H9 (cell line): ENCODE results near the gene COA7. TPM values are rescaled to one million over a fixed set of nuclear protein-coding genes. Genes with fewer than 3 reads are reported as not detected.

Experiments
- DNase-seq: peaks from one replicate; pipeline ENCODE4 v3.0.0-alpha.2; 2017
- H2AFZ ChIP-seq: one replicate; pipeline ENCODE4 v1.6.1; 2013; ENCODE audit warnings: mild to moderate bottlenecking, low read length, control low read depth, moderate library complexity
- H2AK5ac ChIP-seq: 2 replicates; pipeline ENCODE4 v1.6.1; 2013; ENCODE audit warnings: low read length, control low read depth, mixed read lengths; ENCODE audit not compliant: insufficient read length
- H2BK120ac ChIP-seq: one replicate; pipeline ENCODE4 v1.6.1; 2013; ENCODE audit warnings: low read depth, mild to moderate bottlenecking, low read length, control low read depth, inconsistent platforms; ENCODE audit not compliant: poor library complexity, severe bottlenecking
- H2BK12ac ChIP-seq: 2 replicates; pipeline ENCODE4 v1.6.1; 2013; ENCODE audit warnings: low read length, control low read depth, mixed read lengths, low read depth; ENCODE audit not compliant: insufficient read length
- H2BK15ac ChIP-seq: 2 replicates; pipeline ENCODE4 v1.6.1; 2013; ENCODE audit warnings: low read depth, low read length, control low read depth
- H2BK20ac ChIP-seq: one replicate; pipeline ENCODE4 v1.6.1; 2013; ENCODE audit warnings: low read depth, mild to moderate bottlenecking, low read length, control low read depth, inconsistent platforms; ENCODE audit not compliant: poor library complexity, severe bottlenecking
- H2BK5ac ChIP-seq: 2 replicates; pipeline ENCODE4 v1.6.1; 2013; ENCODE audit warnings: low read length, control low read depth, mixed read lengths; ENCODE audit not compliant: insufficient read length
- H3K14ac ChIP-seq: 2 replicates; pipeline ENCODE4 v1.6.1; 2013; ENCODE audit warnings: low read length, control low read depth; ENCODE audit not compliant: insufficient read depth
- H3K18ac ChIP-seq: 2 replicates; pipeline ENCODE4 v1.6.1; 2013; ENCODE audit warnings: low read depth, mild to moderate bottlenecking, mixed read lengths, low read length, control low read depth; ENCODE audit not compliant: insufficient read length
- H3K23ac ChIP-seq: 2 replicates; pipeline ENCODE4 v1.6.1; 2013; ENCODE audit warnings: low read length, control low read depth, mixed read lengths, low read depth; ENCODE audit not compliant: insufficient read length
- H3K23me2 ChIP-seq: 2 replicates; pipeline ENCODE4 v1.6.1; 2013; ENCODE audit warnings: low read depth, mild to moderate bottlenecking, mixed read lengths, low read length, control low read depth; ENCODE audit not compliant: insufficient read length, poor library complexity, severe bottlenecking
- H3K27ac ChIP-seq: 2 replicates; pipeline ENCODE4 v1.5.1; 2013; ENCODE audit warnings: low read length, control low read depth, mixed read lengths, low read depth; ENCODE audit not compliant: insufficient read length
- H3K27me3 ChIP-seq: 2 replicates; pipeline ENCODE4 v1.6.1; 2013; ENCODE audit warnings: low read length, control low read depth, inconsistent platforms; ENCODE audit not compliant: insufficient read depth
- H3K4ac ChIP-seq: 2 replicates; pipeline ENCODE4 v1.6.1; 2013; ENCODE audit warnings: low read depth, mild to moderate bottlenecking, control low read depth, inconsistent platforms, low read length, moderate library complexity
- H3K4me1 ChIP-seq: 2 replicates; pipeline ENCODE4 v1.6.1; 2013; ENCODE audit warnings: low read length, control low read depth, inconsistent platforms; ENCODE audit not compliant: insufficient read depth
- H3K4me2 ChIP-seq: 2 replicates; pipeline ENCODE4 v1.6.1; 2013; ENCODE audit warnings: low read length, control low read depth, mixed read lengths; ENCODE audit not compliant: insufficient read length, insufficient read depth
- H3K56ac ChIP-seq: 2 replicates; pipeline ENCODE4 v1.6.1; 2013; ENCODE audit warnings: low read depth, mild to moderate bottlenecking, mixed read lengths, low read length, control low read depth; ENCODE audit not compliant: insufficient read length
- H3K79me1 ChIP-seq: 2 replicates; pipeline ENCODE4 v1.6.1; 2013; ENCODE audit warnings: low read depth, mild to moderate bottlenecking, moderate library complexity, low read length, control low read depth, inconsistent platforms; ENCODE audit not compliant: insufficient read depth, poor library complexity, severe bottlenecking
- H3K79me2 ChIP-seq: 2 replicates; pipeline ENCODE4 v1.6.1; 2013; ENCODE audit warnings: low read length, control low read depth, inconsistent platforms; ENCODE audit not compliant: insufficient read depth
- H3K9ac ChIP-seq: 2 replicates; pipeline ENCODE4 v1.6.1; 2013; ENCODE audit warnings: low read length, control low read depth, mixed read lengths; ENCODE audit not compliant: insufficient read length; ENCODE audit errors: extremely low read depth
- H3K9me3 ChIP-seq: one replicate; pipeline ENCODE4 v1.6.1; 2013; ENCODE audit warnings: low read depth, low read length, inconsistent platforms; ENCODE audit not compliant: control insufficient read depth
- H3T11ph ChIP-seq: one replicate; pipeline ENCODE4 v1.6.1; 2013; ENCODE audit warnings: mild to moderate bottlenecking, low read length, control low read depth, inconsistent platforms
- H4K20me1 ChIP-seq: one replicate; pipeline ENCODE4 v1.6.1; 2013; ENCODE audit not compliant: control insufficient read depth, insufficient read length, insufficient read depth
- H4K5ac ChIP-seq: 2 replicates; pipeline ENCODE4 v1.6.1; 2013; ENCODE audit warnings: low read depth, mild to moderate bottlenecking, mixed read lengths, low read length, control low read depth; ENCODE audit not compliant: insufficient read length
- H4K8ac ChIP-seq: replicated peaks from 2 replicates; pipeline ENCODE4 v1.6.1; 2013; ENCODE audit warnings: low read length, control low read depth, mixed read lengths, low read depth; ENCODE audit not compliant: insufficient read length
- H4K91ac ChIP-seq: 2 replicates; pipeline ENCODE4 v1.6.1; 2013; ENCODE audit warnings: low read depth, mild to moderate bottlenecking, moderate library complexity, mixed read lengths, low read length, control low read depth; ENCODE audit not compliant: insufficient read length
- H3K27ac Mint-ChIP-seq, 3 experiments: 2 replicates in 2 of 3; 3 replicates in 1 of 3; pipeline ENCODE4 v1.8.0; 2020 to 2021; ENCODE audit warnings: mixed read lengths in 3 of 3, mild to moderate bottlenecking in 1 of 3, moderate library complexity in 1 of 3
- H3K27me3 Mint-ChIP-seq: 2 replicates; pipeline ENCODE4 v1.8.0; 2021; ENCODE audit warnings: low read depth, mild to moderate bottlenecking, moderate library complexity, mixed read lengths
- H3K36me3 Mint-ChIP-seq, 3 experiments: 2 replicates in 2 of 3; 3 replicates in 1 of 3; pipeline ENCODE4 v1.8.0; 2020 to 2021; ENCODE audit warnings: low read depth in 3 of 3, mixed read lengths in 3 of 3; ENCODE audit not compliant: insufficient read depth in 1 of 3
- H3K4me1 Mint-ChIP-seq, 2 experiments: 2 replicates each; pipeline ENCODE4 v1.8.0; 2020; ENCODE audit warnings: mixed read lengths in 2 of 2
- H3K4me3 Mint-ChIP-seq, 2 experiments: 2 replicates in 1 of 2; 3 replicates in 1 of 2; pipeline ENCODE4 v1.8.0; 2020 to 2021; ENCODE audit warnings: mild to moderate bottlenecking in 2 of 2, mixed read lengths in 2 of 2, moderate library complexity in 1 of 2
- H3K9me3 Mint-ChIP-seq, 2 experiments: 2 replicates in 1 of 2; 3 replicates in 1 of 2; pipeline ENCODE4 v1.8.0; 2020; ENCODE audit warnings: mild to moderate bottlenecking in 2 of 2, mixed read lengths in 2 of 2, moderate library complexity in 1 of 2
- CTCF ChIP-seq: fragments of 200-600 bp; sonication (generic); conservative IDR thresholded peaks from 3 replicates; pipeline ENCODE4 v1.8.0; 2021; ENCODE audit warnings: antibody characterized with exemption, mild to moderate bottlenecking
- WGBS: extraction: QIAGEN DNeasy Blood & Tissue Kit; methylation state at CpG from one replicate; pipeline ENCODE4 v1.1.7; 2013; ENCODE audit warnings: missing lambda C conversion rate, low lambda C conversion rate, mixed read lengths; ENCODE audit not compliant: insufficient read length; ENCODE audit errors: extremely low coverage; 5-methylcytosine and 5-hydroxymethylcytosine counted together
- total RNA-seq: library from RNA; stranded (reverse); gene quantifications from 2 replicates; pipeline ENCODE4 v1.2.1, GENCODE V29; 2021

COA7 gene
- total RNA-seq, 1 experiment from 2014 or later = 69.1 TPM

GRCh38 chr1:52725903-52726264 lies 27.7 kb upstream of the COA7 start:
- H3K4me3 Mint-ChIP-seq = peak overlapping the region; percentile 56 to 63
- peak overlapping the region; percentile 86 for H2AFZ ChIP-seq
- no peak overlapping the region for H2BK12ac ChIP-seq
- H2BK5ac ChIP-seq = no peak overlapping the region
- no peaks in the 10 kb centered on the region for H4K20me1 ChIP-seq
- no peak overlapping the region for H3K23ac ChIP-seq
- H3K9me3 ChIP-seq = no peaks in the 10 kb centered on the region
- H4K5ac ChIP-seq = no peak overlapping the region
- H3K4ac ChIP-seq = no peak overlapping the region
- H3K27ac ChIP-seq = no peak overlapping the region
- H2BK20ac ChIP-seq = no peak overlapping the region
- no peak overlapping the region for H3K18ac ChIP-seq
- peaks cover 3% of the 10 kb centered on the region; the same call in 1 of the 2 replicates for H3K79me2 ChIP-seq
- no peak overlapping the region for H4K8ac ChIP-seq
- peaks cover 0 to 5% (median 0%) of the 10 kb centered on the region in 3 experiments; a peak in 2 of 7 replicates for H3K36me3 Mint-ChIP-seq
- H2AK5ac ChIP-seq = no peak overlapping the region
- peaks cover 8% of the 10 kb centered on the region for H3K79me1 ChIP-seq
- H3K27ac Mint-ChIP-seq = no peak overlapping the region
- H3K14ac ChIP-seq = no peak overlapping the region
- H3K9ac ChIP-seq = no peak overlapping the region
- H3K4me1 ChIP-seq = no peaks in the 10 kb centered on the region
- H2BK15ac ChIP-seq = no peak overlapping the region
- no peak for TF ChIP-seq CTCF
- H3K9me3 Mint-ChIP-seq = no peaks in the 10 kb centered on the region
- H3K4me2 ChIP-seq = peak overlapping the region; percentile 40
- H3K56ac ChIP-seq = no peak overlapping the region
- no peak overlapping the region for H3T11ph ChIP-seq
- H4K91ac ChIP-seq = no peak overlapping the region
- no peak for DNase-seq
- H3K4me1 Mint-ChIP-seq = peaks cover 9 to 29% of the 10 kb centered on the region in 2 experiments
- no peaks in the 10 kb centered on the region for H3K27me3 ChIP-seq
- H3K27me3 Mint-ChIP-seq = no peaks in the 10 kb centered on the region
- no peak overlapping the region for H2BK120ac ChIP-seq
- WGBS = 100% methylated on average over 1 of the region's 6 CpGs
- H3K23me2 ChIP-seq = peaks cover 9% of the 10 kb centered on the region
